ENCODE measurements around the gene COL4A2.

The COL4A2 gene

GRCh38 chr13:110272651-110273050 lies 34.4 kb upstream of the COL4A2 start:
- no peak for DNase-seq

GRCh38 chr13:110273254-110273653 lies 33.8 kb upstream of the COL4A2 start:
- DNase-seq, result no peak

GRCh38 chr13:110274687-110275086 lies 32.4 kb upstream of the COL4A2 start:
- no peak for DNase-seq

GRCh38 chr13:110275931-110276552 lies 31.0 kb upstream of the COL4A2 start:
- no peak for DNase-seq

GRCh38 chr13:110276553-110276950 lies 30.5 kb upstream of the COL4A2 start:
- DNase-seq, result no peak

- DNase-seq, result no peak
Measured at GRCh38 chr13:110277357-110277975, 29.6 kb upstream of the COL4A2 start.

GRCh38 chr13:110278859-110279258 lies 28.2 kb upstream of the COL4A2 start:
- DNase-seq, result no peak

GRCh38 chr13:110279684-110280083 lies 27.4 kb upstream of the COL4A2 start:
- no peak for DNase-seq

- DNase-seq, result no peak
Measured at GRCh38 chr13:110280231-110280813, 26.8 kb upstream of the COL4A2 start.

- DNase-seq, result no peak
Measured at GRCh38 chr13:110280985-110281688, 25.9 kb upstream of the COL4A2 start.

- no peak for DNase-seq
Measured at GRCh38 chr13:110281736-110282135, 25.3 kb upstream of the COL4A2 start.

- no peak for DNase-seq
Measured at GRCh38 chr13:110282316-110282841, 24.7 kb upstream of the COL4A2 start.

GRCh38 chr13:110283736-110284517 lies 23.2 kb upstream of the COL4A2 start:
- no peak for DNase-seq

- DNase-seq, result no peak
Measured at GRCh38 chr13:110284779-110285484, 22.2 kb upstream of the COL4A2 start.

GRCh38 chr13:110285991-110286832 lies 20.9 kb upstream of the COL4A2 start:
- no peak for DNase-seq

GRCh38 chr13:110286833-110287819 lies 20.0 kb upstream of the COL4A2 start:
- no peak for DNase-seq

GRCh38 chr13:110289174-110289573 lies 17.9 kb upstream of the COL4A2 start:
- no peak for DNase-seq

GRCh38 chr13:110289661-110290060 lies 17.4 kb upstream of the COL4A2 start:
- DNase-seq, result no peak

- DNase-seq, result no peak
Measured at GRCh38 chr13:110290153-110290552, 16.9 kb upstream of the COL4A2 start.

- no peak for DNase-seq
Measured at GRCh38 chr13:110290826-110291225, 16.3 kb upstream of the COL4A2 start.

All from activated CD8-positive, alpha-beta memory T cell treated with anti-CD3 and anti-CD28 coated beads, Interleukin-2, amount 50 U/mL, for 48 hours (primary cell).